CD14-positive monocyte (primary cell): ENCODE measurements around the gene ZXDC. TPM values are rescaled to one million over a fixed set of nuclear protein-coding genes. Genes with fewer than 3 reads are reported as not detected.

Source experiments
- DNase-seq, 3 donors: peaks; one replicate each; pipeline ENCODE4 v3.0.0-alpha.2; 2011 to 2022
- H2AFZ ChIP-seq: 2 replicates; pipeline ENCODE4 v1.6.0; 2012; ENCODE audit warnings: mild to moderate bottlenecking, low read depth, low read length, inconsistent platforms; ENCODE audit not compliant: insufficient read depth, poor library complexity, severe bottlenecking
- H3K27ac ChIP-seq, 2 donors: 1 replicate in 1 of 2; 2 replicates in 1 of 2; pipeline ENCODE4 v1.5.1; 2012 to 2013; ENCODE audit warnings: low read length in 2 of 2, control low read depth in 1 of 2, inconsistent platforms in 1 of 2, low read depth in 1 of 2, mild to moderate bottlenecking in 1 of 2
- H3K27me3 ChIP-seq, 2 donors: one replicate each; pipeline versions ENCODE4 v1.6.0 to v1.6.1; 2011 to 2013; ENCODE audit warnings: low read length in 2 of 2; ENCODE audit not compliant: control insufficient read depth in 2 of 2, insufficient read depth in 2 of 2
- H3K36me3 ChIP-seq, 2 donors: replicated peaks in 1 of 2; 1 replicate in 1 of 2; 2 replicates in 1 of 2; pipeline versions ENCODE4 v1.5.1 to v1.6.1; 2012 to 2013; ENCODE audit warnings: low read length in 2 of 2, control low read depth in 1 of 2, inconsistent platforms in 1 of 2, mild to moderate bottlenecking in 1 of 2; ENCODE audit not compliant: insufficient read depth in 2 of 2, control insufficient read depth in 1 of 2
- H3K4me1 ChIP-seq, 2 donors: 1 replicate in 1 of 2; 2 replicates in 1 of 2; pipeline versions ENCODE4 v1.5.1 to v1.6.1; 2012 to 2013; ENCODE audit warnings: low read length in 2 of 2, control low read depth in 1 of 2, inconsistent platforms in 1 of 2, mild to moderate bottlenecking in 1 of 2, moderate library complexity in 1 of 2; ENCODE audit not compliant: insufficient read depth in 2 of 2, control insufficient read depth in 1 of 2
- H3K4me2 ChIP-seq: replicated peaks from 2 replicates; pipeline ENCODE3; 2012; ENCODE audit warnings: low read length, moderate library complexity, mild to moderate bottlenecking; ENCODE audit not compliant: poor library complexity, severe bottlenecking; ENCODE audit errors: extremely low read depth
- H3K4me3 ChIP-seq, 3 experiments: fragments of 200-600 bp in 1 of 3; sonication (generic) in 1 of 3; replicated peaks in 1 of 3; 1 replicate in 2 of 3; 2 replicates in 1 of 3; pipeline ENCODE4 v1.5.1; 2011 to 2013; ENCODE audit warnings: low read length in 3 of 3, mild to moderate bottlenecking in 3 of 3, control low read depth in 2 of 3, low read depth in 2 of 3, inconsistent platforms in 1 of 3, moderate library complexity in 1 of 3
- H3K79me2 ChIP-seq: 2 replicates; pipeline ENCODE4 v1.6.0; 2012; ENCODE audit warnings: mild to moderate bottlenecking, control low read depth, inconsistent platforms, low read length, moderate library complexity; ENCODE audit not compliant: insufficient read depth
- H3K9ac ChIP-seq: 2 replicates; pipeline ENCODE4 v1.6.0; 2017; ENCODE audit warnings: low read length, mild to moderate bottlenecking; ENCODE audit not compliant: insufficient read depth, poor library complexity, severe bottlenecking
- H3K9me3 ChIP-seq, 2 donors: replicated peaks in 1 of 2; 1 replicate in 1 of 2; 2 replicates in 1 of 2; pipeline versions ENCODE4 v1.5.1 to v1.6.1; 2012 to 2013; ENCODE audit warnings: low read length in 2 of 2, control low read depth in 1 of 2; ENCODE audit not compliant: control insufficient read depth in 1 of 2, insufficient read depth in 1 of 2
- H4K20me1 ChIP-seq: 2 replicates; pipeline ENCODE4 v1.6.0; 2012; ENCODE audit warnings: mild to moderate bottlenecking, low read length, control low read depth, moderate library complexity; ENCODE audit not compliant: insufficient read depth
- H3K27ac Mint-ChIP-seq, 7 donors: one replicate each; pipeline ENCODE4 v1.8.0; 2020; ENCODE audit warnings: mild to moderate bottlenecking in 7 of 7, mixed read lengths in 7 of 7, moderate library complexity in 6 of 7, inconsistent platforms in 2 of 7
- H3K27me3 Mint-ChIP-seq, 3 donors: one replicate each; pipeline ENCODE4 v1.8.0; 2021 to 2022; ENCODE audit warnings: low read depth in 3 of 3, mild to moderate bottlenecking in 3 of 3, mixed read lengths in 3 of 3, moderate library complexity in 3 of 3, inconsistent platforms in 1 of 3
- H3K36me3 Mint-ChIP-seq, 2 donors: one replicate each; pipeline ENCODE4 v1.8.0; 2020; ENCODE audit warnings: mixed read lengths in 2 of 2, inconsistent platforms in 1 of 2, mild to moderate bottlenecking in 1 of 2
- H3K4me1 Mint-ChIP-seq: one replicate; pipeline ENCODE4 v1.8.0; 2020; ENCODE audit warnings: mild to moderate bottlenecking, mixed read lengths
- H3K4me3 Mint-ChIP-seq, 2 donors: one replicate each; pipeline ENCODE4 v1.8.0; 2020; ENCODE audit warnings: mild to moderate bottlenecking in 2 of 2, mixed read lengths in 2 of 2, moderate library complexity in 1 of 2
- H3K9me3 Mint-ChIP-seq, 7 donors: one replicate each; pipeline ENCODE4 v1.8.0; 2020 to 2022; ENCODE audit warnings: mixed read lengths in 7 of 7, mild to moderate bottlenecking in 6 of 7, moderate library complexity in 6 of 7, inconsistent platforms in 2 of 7
- CTCF ChIP-seq: fragments of 200-600 bp; IDR thresholded peaks from one replicate; pipeline ENCODE4 v1.8.0; 2022; ENCODE audit warnings: antibody characterized with exemption, mild to moderate bottlenecking
- WGBS: methylation state at CpG from one replicate; pipeline ENCODE4 v1.1.5; 2013; ENCODE audit warnings: missing lambda C conversion rate; ENCODE audit not compliant: insufficient coverage; 5-methylcytosine and 5-hydroxymethylcytosine counted together
- intact Hi-C, 2 donors: fragments of 100-400 bp; cut with micrococcal nuclease; formaldehyde crosslinking; loops; one replicate each; pipeline versions ENCODE4 v1.15.0 to v1.15.1; 2023
- polyA plus RNA-seq, 3 donors: library from polyadenylated mRNA; depleted of rRNA in 1 of 3; unstranded in 2 of 3; stranded (reverse) in 1 of 3; fragments of 300-500 nt in 2 of 3; fragments of >200 nt in 1 of 3; fragmentation: Illumina TruSeq in 2 of 3; gene quantifications; 1 replicate in 2 of 3; 2 replicates in 1 of 3; pipeline ENCODE4 v1.2.3, GENCODE V29; 2012 to 2021

ZXDC gene
- polyA plus RNA-seq, 3 donors: 6.3 to 44.8 (median 9.7) TPM

GRCh38 chr3:126510308-126510910, 34.7 kb upstream of the ZXDC start:
- Mint-ChIP-seq H3K27me3 (peaks cover 1 to 2% (median 2%) of the 10 kb centered on the region in 3 donors), H3K9me3 (no peaks in the 10 kb centered on the region), H3K27ac (no peak overlapping the region), H3K36me3 (no peaks in the 10 kb centered on the region), H3K4me1 (no peaks in the 10 kb centered on the region), H3K4me3 (no peak overlapping the region)
- TF ChIP-seq CTCF: no peak
- no peaks in the 10 kb centered on the region for H3K27me3 ChIP-seq
- H3K4me1 ChIP-seq: no peaks in the 10 kb centered on the region
- no peaks in the 10 kb centered on the region for H3K9me3 ChIP-seq
- no peak overlapping the region for H3K4me2 ChIP-seq
- WGBS: 91% methylated on average over 22 of the region's 22 CpGs
- H4K20me1 ChIP-seq: no peaks in the 10 kb centered on the region
- intact Hi-C loops: no loop called here
- no peak overlapping the region for H3K4me3 ChIP-seq
- H3K36me3 ChIP-seq: no peaks in the 10 kb centered on the region
- no peak overlapping the region for H3K27ac ChIP-seq
- no peak overlapping the region for H3K9ac ChIP-seq
- DNase-seq: no peak
- H3K79me2 ChIP-seq: no peaks in the 10 kb centered on the region
- H2AFZ ChIP-seq: no peak overlapping the region

GRCh38 chr3:126509597-126510307, 34.1 kb upstream of the ZXDC start:
- Histone ChIP-seq H3K9me3 (no peaks in the 10 kb centered on the region), H3K4me3 (no peak overlapping the region), H2AFZ (no peak overlapping the region), H3K27ac (no peak overlapping the region), H3K79me2 (no peaks in the 10 kb centered on the region), H3K4me1 (no peaks in the 10 kb centered on the region), H3K4me2 (no peak overlapping the region), H3K9ac (no peak overlapping the region), H3K36me3 (no peaks in the 10 kb centered on the region), H4K20me1 (no peaks in the 10 kb centered on the region), H3K27me3 (no peaks in the 10 kb centered on the region)
- Mint-ChIP-seq H3K27ac (no peak overlapping the region), H3K27me3 (peaks cover 3 to 5% (median 5%) of the 10 kb centered on the region in 3 donors), H3K4me3 (no peak overlapping the region), H3K36me3 (no peaks in the 10 kb centered on the region), H3K4me1 (no peaks in the 10 kb centered on the region), H3K9me3 (no peaks in the 10 kb centered on the region)
- DNase-seq: no peak
- intact Hi-C loops: no loop called here
- 92% methylated on average over 16 of the region's 18 CpGs for WGBS
- no peak for TF ChIP-seq CTCF
